Testis (tissue), 3 donors: ENCODE data around the gene SPTSSA. TPM values are rescaled to one million over a fixed set of nuclear protein-coding genes. Genes with fewer than 3 reads are reported as not detected.

Source experiments
- DNase-seq: peaks from one replicate; pipeline ENCODE4 v3.0.0-alpha.2; 2019
- H3K27ac ChIP-seq, 2 donors: fragments of 200-600 bp; sonication (generic); one replicate each; pipeline ENCODE4 v1.5.1; 2019
- H3K27me3 ChIP-seq: fragments of 200-600 bp; sonication (generic); one replicate; pipeline ENCODE4 v1.5.1; 2019
- H3K36me3 ChIP-seq: fragments of 200-600 bp; sonication (generic); one replicate; pipeline ENCODE4 v1.5.1; 2017; ENCODE audit warnings: low read depth; ENCODE audit errors: missing control alignments
- H3K4me1 ChIP-seq: fragments of 200-600 bp; sonication (generic); one replicate; pipeline ENCODE4 v1.5.1; 2019
- H3K4me3 ChIP-seq, 2 donors: fragments of 200-600 bp; sonication (generic); one replicate each; pipeline ENCODE4 v1.5.1; 2017 to 2019
- H3K9me3 ChIP-seq: fragments of 200-600 bp; sonication (generic); one replicate; pipeline ENCODE4 v1.5.1; 2017
- CTCF ChIP-seq, 3 experiments: fragments of 450-650 bp in 2 of 3; fragments of 200-600 bp in 1 of 3; sonication (generic) in 1 of 3; IDR thresholded peaks; one replicate each; pipeline ENCODE4 v1.5.1; 2016 to 2019; ENCODE audit warnings: antibody characterized with exemption in 3 of 3, mild to moderate bottlenecking in 2 of 3, moderate library complexity in 1 of 3
- POLR2A ChIP-seq: fragments of 450-650 bp; IDR thresholded peaks from one replicate; pipeline ENCODE4 v1.6.1; 2017; ENCODE audit warnings: antibody characterized with exemption, mild to moderate bottlenecking, moderate library complexity
- WGBS, 2 donors: methylation state at CpG; one replicate each; pipeline ENCODE4 v1.1.5; 2018; 5-methylcytosine and 5-hydroxymethylcytosine counted together
- intact Hi-C: fragments of 100-400 bp; cut with DNase I; formaldehyde crosslinking; loops from one replicate; pipeline ENCODE4 v1.15.1; 2023; ENCODE audit warnings: low total_unique reads
- polyA plus RNA-seq: library from polyadenylated mRNA; stranded (reverse); fragments of 350-450 nt; fragmentation: Illumina TruSeq; extraction: RNeasy Lipid Tissue Mini Kit (QIAGEN cat#74804); gene quantifications from one replicate; pipeline ENCODE4 v1.2.3, GENCODE V29; 2014; ENCODE audit warnings: low read depth, low replicate concordance; ENCODE audit not compliant: insufficient read depth
- total RNA-seq, 2 donors: library from RNA; depleted of rRNA; stranded (reverse); fragments of >200 nt; gene quantifications; one replicate each; pipeline ENCODE4 v1.2.3, GENCODE V29; 2016

Gene SPTSSA
- total and polyA plus RNA-seq, 3 donors from 2014 or later, result 9.2 to 14.4 (median 10.4) TPM

GRCh38 chr14:34502545-34503225, 40.6 kb upstream of the SPTSSA start:
- H3K36me3 ChIP-seq, result no peaks in the 10 kb centered on the region
- H3K9me3 ChIP-seq, result no peaks in the 10 kb centered on the region
- no peak overlapping the region for H3K27ac ChIP-seq
- no peaks in the 10 kb centered on the region for H3K27me3 ChIP-seq
- TF ChIP-seq POLR2A (no peak), CTCF (IDR thresholded peaks at IDR 0.05) (no peak)
- WGBS, 2 donors, result 51 to 58% methylated on average over 2 of the region's 2 CpGs
- no peaks in the 10 kb centered on the region for H3K4me1 ChIP-seq
- no peak for DNase-seq
- no peak overlapping the region for H3K4me3 ChIP-seq
- intact Hi-C loops, result no loop called here

- H3K36me3 ChIP-seq, result no peaks in the 10 kb centered on the region
- TF ChIP-seq POLR2A (no peak), CTCF (IDR thresholded peaks at IDR 0.05) (no peak)
- no peaks in the 10 kb centered on the region for H3K9me3 ChIP-seq
- H3K4me1 ChIP-seq, result no peaks in the 10 kb centered on the region
- DNase-seq, result no peak
- H3K4me3 ChIP-seq, result no peak overlapping the region
- 64 to 77% methylated on average over 2 of the region's 2 CpGs for WGBS, 2 donors
- no peaks in the 10 kb centered on the region for H3K27me3 ChIP-seq
- intact Hi-C loops, result no loop called here
- no peak overlapping the region for H3K27ac ChIP-seq
These were observed 40.0 kb upstream of the SPTSSA start for GRCh38 chr14:34502001-34502400.

GRCh38 chr14:34501004-34501580, 39.1 kb upstream of the SPTSSA start:
- no peaks in the 10 kb centered on the region for H3K9me3 ChIP-seq
- no peaks in the 10 kb centered on the region for H3K36me3 ChIP-seq
- no peaks in the 10 kb centered on the region for H3K27me3 ChIP-seq
- no peak overlapping the region for H3K27ac ChIP-seq
- DNase-seq, result no peak
- 85 to 90% methylated on average over 4 to 5 of the region's 5 CpGs for WGBS, 2 donors
- intact Hi-C loops, result no loop called here
- TF ChIP-seq POLR2A, result no peak
- TF ChIP-seq CTCF (IDR thresholded peaks at IDR 0.05), result no peak
- H3K4me1 ChIP-seq, result peaks cover 3% of the 10 kb centered on the region
- no peak overlapping the region for H3K4me3 ChIP-seq

- H3K9me3 ChIP-seq, result no peaks in the 10 kb centered on the region
- intact Hi-C loops, result no loop called here
- no peak overlapping the region for H3K27ac ChIP-seq
- H3K36me3 ChIP-seq, result no peaks in the 10 kb centered on the region
- H3K4me3 ChIP-seq, result no peak overlapping the region
- DNase-seq, result peak; percentile 22
- TF ChIP-seq CTCF (IDR thresholded peaks at IDR 0.05), result peak in 2 of 3 experiments; percentile 27 to 28
- TF ChIP-seq POLR2A, result no peak
- peaks cover 3% of the 10 kb centered on the region for H3K4me1 ChIP-seq
- WGBS, 2 donors, result 91% methylated on average over 6 of the region's 6 CpGs
- H3K27me3 ChIP-seq, result no peaks in the 10 kb centered on the region
These were observed 36.8 kb upstream of the SPTSSA start for GRCh38 chr14:34498684-34499412.
